Measurements from ENCODE around the gene ATRN.
"Not testable (repeated sequence)": the region's sequence is repeated elsewhere in the genome, so short reads cannot be mapped to it uniquely, and the experiment has no call there.

The ATRN gene

GRCh38 chr20:3612795-3613572 is 142.2 kb downstream of the ATRN start:
- no peak overlapping the region for H3K4me3 ChIP-seq (ENCODE audit: low read depth, low read length)
- TF ChIP-seq, protein P1, sequence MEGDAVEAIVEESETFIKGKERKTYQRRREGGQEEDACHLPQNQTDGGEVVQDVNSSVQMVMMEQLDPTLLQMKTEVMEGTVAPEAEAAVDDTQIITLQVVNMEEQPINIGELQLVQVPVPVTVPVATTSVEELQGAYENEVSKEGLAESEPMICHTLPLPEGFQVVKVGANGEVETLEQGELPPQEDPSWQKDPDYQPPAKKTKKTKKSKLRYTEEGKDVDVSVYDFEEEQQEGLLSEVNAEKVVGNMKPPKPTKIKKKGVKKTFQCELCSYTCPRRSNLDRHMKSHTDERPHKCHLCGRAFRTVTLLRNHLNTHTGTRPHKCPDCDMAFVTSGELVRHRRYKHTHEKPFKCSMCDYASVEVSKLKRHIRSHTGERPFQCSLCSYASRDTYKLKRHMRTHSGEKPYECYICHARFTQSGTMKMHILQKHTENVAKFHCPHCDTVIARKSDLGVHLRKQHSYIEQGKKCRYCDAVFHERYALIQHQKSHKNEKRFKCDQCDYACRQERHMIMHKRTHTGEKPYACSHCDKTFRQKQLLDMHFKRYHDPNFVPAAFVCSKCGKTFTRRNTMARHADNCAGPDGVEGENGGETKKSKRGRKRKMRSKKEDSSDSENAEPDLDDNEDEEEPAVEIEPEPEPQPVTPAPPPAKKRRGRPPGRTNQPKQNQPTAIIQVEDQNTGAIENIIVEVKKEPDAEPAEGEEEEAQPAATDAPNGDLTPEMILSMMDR (IDR thresholded peaks at IDR 0.05; ENCODE audit: borderline replicate concordance, insufficient read depth, low read depth, low read length) = no peak

- TF ChIP-seq, protein P1 (IDR thresholded peaks at IDR 0.05; ENCODE audit: borderline replicate concordance, insufficient read depth, low read depth, low read length) = no peak
- no peak overlapping the region for H3K4me3 ChIP-seq (ENCODE audit: low read depth, low read length)
These were observed 143.1 kb downstream of the ATRN start for GRCh38 chr20:3613821-3614440.

DNA sequence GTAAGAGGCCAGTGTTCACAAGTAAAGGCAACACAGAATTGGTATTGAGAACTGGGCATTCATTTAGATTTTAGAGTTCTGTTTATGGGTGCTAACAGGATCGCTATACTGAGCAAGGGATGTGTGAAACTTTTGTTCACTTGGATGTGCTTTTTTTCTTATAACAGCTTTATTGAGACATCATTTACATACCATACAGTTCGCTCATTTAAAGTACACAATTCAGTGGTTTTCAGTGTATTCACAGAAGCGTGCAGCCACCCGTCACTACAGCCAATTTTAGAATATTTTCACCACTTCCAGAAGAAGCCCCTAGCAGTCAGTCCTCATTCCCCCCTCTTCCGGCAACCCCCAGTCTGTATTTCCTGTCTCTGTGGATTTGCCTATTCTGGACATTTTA is 143.6 kb downstream of the ATRN start:
- no peak overlapping the region for H3K4me3 ChIP-seq (ENCODE audit: low read depth, low read length)
- TF ChIP-seq, protein P1 (IDR thresholded peaks at IDR 0.05; ENCODE audit: borderline replicate concordance, insufficient read depth, low read depth, low read length) = no peak

- not testable (repeated sequence) for H3K4me3 ChIP-seq (ENCODE audit: low read depth, low read length)
These were observed 144.5 kb downstream of the ATRN start for GRCh38 chr20:3615171-3615840.

GRCh38 chr20:3616250-3616649 is 145.4 kb downstream of the ATRN start:
- TF ChIP-seq, protein P1 (IDR thresholded peaks at IDR 0.05; ENCODE audit: borderline replicate concordance, insufficient read depth, low read depth, low read length) = no peak
- H3K4me3 ChIP-seq (ENCODE audit: low read depth, low read length) = no peak overlapping the region

GRCh38 chr20:3621111-3621510 is 150.3 kb downstream of the ATRN start:
- TF ChIP-seq, protein P1 (IDR thresholded peaks at IDR 0.05; ENCODE audit: borderline replicate concordance, insufficient read depth, low read depth, low read length) = no peak
- no peak overlapping the region for H3K4me3 ChIP-seq (ENCODE audit: low read depth, low read length)

- H3K4me3 ChIP-seq (ENCODE audit: low read depth, low read length) = no peak overlapping the region
- TF ChIP-seq, protein P1 (IDR thresholded peaks at IDR 0.05; ENCODE audit: borderline replicate concordance, insufficient read depth, low read depth, low read length) = no peak
These were observed 151.6 kb downstream of the ATRN start for GRCh38 chr20:3622406-3622805.

Measured in GM12875 (cell line).